Measurements from ENCODE around the gene CNTNAP2. TPM values are rescaled to one million over a fixed set of nuclear protein-coding genes. Genes with fewer than 3 reads are reported as not detected.

The CNTNAP2 gene
- total RNA-seq, 4 donors from 2014 or later: 0.42 TPM; not detected in 3

- WGBS, 2 donors: 90% methylated on average over 5 of the region's 5 CpGs
- peaks cover 0 to 4% (median 2%) of the 10 kb centered on the region in 4 donors for H3K4me1 ChIP-seq
- DNase-seq (ENCODE audit: low spot score in 2 of 2): no peak
- TF ChIP-seq POLR2A (IDR thresholded peaks at IDR 0.05) (no peak), CTCF (IDR thresholded peaks at IDR 0.05) (no peak), EP300 (IDR thresholded peaks at IDR 0.05) (no peak)
- no peaks in the 10 kb centered on the region for H3K9me3 ChIP-seq
- no peaks in the 10 kb centered on the region for H3K36me3 ChIP-seq
- H3K27me3 ChIP-seq: no peaks in the 10 kb centered on the region
- H3K4me3 ChIP-seq: no peak overlapping the region
- no peak overlapping the region for H3K27ac ChIP-seq
These were observed 1695.3 kb downstream of the CNTNAP2 start for GRCh38 chr7:147811923-147812322.

- Histone ChIP-seq H3K9me3 (no peaks in the 10 kb centered on the region), H3K27me3 (no peaks in the 10 kb centered on the region), H3K4me1 (peaks cover 0 to 4% (median 2%) of the 10 kb centered on the region in 4 donors), H3K36me3 (no peaks in the 10 kb centered on the region), H3K27ac (no peak overlapping the region), H3K4me3 (no peak overlapping the region)
- DNase-seq (ENCODE audit: low spot score in 2 of 2): no peak
- TF ChIP-seq CTCF (IDR thresholded peaks at IDR 0.05) (no peak), EP300 (IDR thresholded peaks at IDR 0.05) (no peak), POLR2A (IDR thresholded peaks at IDR 0.05) (no peak)
These were observed 1696.7 kb downstream of the CNTNAP2 start for GRCh38 chr7:147813316-147813715.

GRCh38 chr7:147818317-147818716 lies 1701.7 kb downstream of the CNTNAP2 start:
- TF ChIP-seq POLR2A (IDR thresholded peaks at IDR 0.05): no peak
- TF ChIP-seq CTCF (IDR thresholded peaks at IDR 0.05): no peak
- no peak for TF ChIP-seq EP300 (IDR thresholded peaks at IDR 0.05)
- no peak for DNase-seq (ENCODE audit: low spot score in 2 of 2)
- no peaks in the 10 kb centered on the region for H3K9me3 ChIP-seq
- no peaks in the 10 kb centered on the region for H3K36me3 ChIP-seq
- no peaks in the 10 kb centered on the region for H3K27me3 ChIP-seq
- H3K4me3 ChIP-seq: no peak overlapping the region
- WGBS, 2 donors: 66 to 74% methylated on average over 4 of the region's 4 CpGs
- H3K27ac ChIP-seq: no peak overlapping the region
- H3K4me1 ChIP-seq: no peaks in the 10 kb centered on the region

GRCh38 chr7:147824671-147825070 lies 1708.1 kb downstream of the CNTNAP2 start:
- WGBS, 2 donors: 77 to 78% methylated on average over 4 of the region's 4 CpGs
- H3K4me1 ChIP-seq: no peaks in the 10 kb centered on the region
- TF ChIP-seq POLR2A (IDR thresholded peaks at IDR 0.05) (no peak), EP300 (IDR thresholded peaks at IDR 0.05) (no peak), CTCF (IDR thresholded peaks at IDR 0.05) (no peak)
- H3K36me3 ChIP-seq: no peaks in the 10 kb centered on the region
- no peak for DNase-seq (ENCODE audit: low spot score in 2 of 2)
- no peak overlapping the region for H3K4me3 ChIP-seq
- no peak overlapping the region for H3K27ac ChIP-seq
- H3K27me3 ChIP-seq: no peaks in the 10 kb centered on the region
- peaks cover 0 to under 1% (median 0%) of the 10 kb centered on the region in 4 donors for H3K9me3 ChIP-seq

GRCh38 chr7:147829016-147829415 lies 1712.4 kb downstream of the CNTNAP2 start:
- peaks cover 0 to 6% (median 0%) of the 10 kb centered on the region in 4 donors for H3K4me1 ChIP-seq
- no peak overlapping the region for H3K27ac ChIP-seq
- DNase-seq (ENCODE audit: low spot score in 2 of 2): no peak
- WGBS, 2 donors: 92 to 97% methylated on average over 2 of the region's 2 CpGs
- peaks cover 0 to 4% (median 0%) of the 10 kb centered on the region in 4 donors for H3K9me3 ChIP-seq
- H3K4me3 ChIP-seq: no peak overlapping the region
- no peaks in the 10 kb centered on the region for H3K36me3 ChIP-seq
- no peak for TF ChIP-seq POLR2A (IDR thresholded peaks at IDR 0.05)
- no peak for TF ChIP-seq EP300 (IDR thresholded peaks at IDR 0.05)
- TF ChIP-seq CTCF (IDR thresholded peaks at IDR 0.05): no peak
- H3K27me3 ChIP-seq: no peaks in the 10 kb centered on the region

All from tibial nerve (tissue), 4 donors.